Suprapubic skin (tissue), 4 donors: ENCODE results near the gene USP53. TPM values are rescaled to one million over a fixed set of nuclear protein-coding genes. Genes with fewer than 3 reads are reported as not detected.
"Not testable (repeated sequence)": the region's sequence is repeated elsewhere in the genome, so short reads cannot be mapped to it uniquely, and the experiment has no call there.

Experiments used
- DNase-seq, 2 donors: peaks; one replicate each; pipeline ENCODE4 v3.0.0-alpha.2; 2019; ENCODE audit warnings: low spot score in 2 of 2
- H3K27ac ChIP-seq: fragments of 200-600 bp; sonication (generic); one replicate; pipeline ENCODE4 v1.5.1; 2019
- H3K27me3 ChIP-seq: fragments of 200-600 bp; sonication (generic); one replicate; pipeline ENCODE4 v1.5.1; 2019
- H3K36me3 ChIP-seq: fragments of 200-600 bp; sonication (generic); one replicate; pipeline ENCODE4 v1.5.1; 2019
- H3K4me1 ChIP-seq: fragments of 200-600 bp; sonication (generic); one replicate; pipeline ENCODE4 v1.5.1; 2019
- H3K4me3 ChIP-seq: fragments of 200-600 bp; sonication (generic); one replicate; pipeline ENCODE4 v1.5.1; 2019; ENCODE audit warnings: mild to moderate bottlenecking
- H3K9me3 ChIP-seq: fragments of 200-600 bp; sonication (generic); one replicate; pipeline ENCODE4 v1.5.1; 2019
- CTCF ChIP-seq, 2 donors: fragments of 200-600 bp in 1 of 2; fragments of 450-650 bp in 1 of 2; sonication (generic) in 1 of 2; IDR thresholded peaks; one replicate each; pipeline ENCODE4 v1.5.1; 2016 to 2019; ENCODE audit warnings: antibody characterized with exemption in 2 of 2, mild to moderate bottlenecking in 1 of 2, moderate library complexity in 1 of 2
- EP300 ChIP-seq: sonication (generic); formaldehyde crosslinking; IDR thresholded peaks from one replicate; pipeline ENCODE4 v1.6.1; 2017; ENCODE audit warnings: antibody characterized with exemption
- POLR2A ChIP-seq, 2 donors: fragments of 450-650 bp; IDR thresholded peaks; one replicate each; pipeline ENCODE4 v1.6.1; 2017; ENCODE audit warnings: antibody characterized with exemption in 2 of 2, mild to moderate bottlenecking in 2 of 2, moderate library complexity in 2 of 2
- POLR2AphosphoS5 ChIP-seq, 3 donors: sonication (generic); formaldehyde crosslinking; IDR thresholded peaks; one replicate each; pipeline ENCODE4 v1.6.1; 2017; ENCODE audit warnings: antibody characterized with exemption in 3 of 3
- WGBS: methylation state at CpG from one replicate; pipeline ENCODE4 v1.1.5; 2018; 5-methylcytosine and 5-hydroxymethylcytosine counted together
- total RNA-seq, 4 donors: library from RNA; depleted of rRNA; stranded (reverse); fragments of >200 nt; gene quantifications; one replicate each; pipeline ENCODE4 v1.1.0, GENCODE V29; 2016

USP53 gene
- total RNA-seq, 4 donors from 2014 or later = 21.1 to 57.3 (median 37.8) TPM

GRCh38 chr4:119328695-119329094, 116.2 kb downstream of the USP53 start:
- DNase-seq = no peak
- no peaks in the 10 kb centered on the region for H3K27me3 ChIP-seq
- H3K9me3 ChIP-seq = no peaks in the 10 kb centered on the region
- no peaks in the 10 kb centered on the region for H3K4me1 ChIP-seq
- WGBS = 75% methylated on average over 2 of the region's 2 CpGs
- H3K36me3 ChIP-seq = no peaks in the 10 kb centered on the region
- TF ChIP-seq CTCF (IDR thresholded peaks at IDR 0.05) (no peak), POLR2A (IDR thresholded peaks at IDR 0.05) (no peak)
- H3K4me3 ChIP-seq = no peak overlapping the region
- no peak overlapping the region for H3K27ac ChIP-seq

- WGBS = 58% methylated on average over 2 of the region's 2 CpGs
- no peaks in the 10 kb centered on the region for H3K9me3 ChIP-seq
- no peaks in the 10 kb centered on the region for H3K36me3 ChIP-seq
- no peaks in the 10 kb centered on the region for H3K4me1 ChIP-seq
- no peak overlapping the region for H3K4me3 ChIP-seq
- DNase-seq = no peak
- TF ChIP-seq EP300 = no peak
- TF ChIP-seq POLR2AphosphoS5 (IDR thresholded peaks at IDR 0.05) = no peak
- no peak for TF ChIP-seq POLR2A (IDR thresholded peaks at IDR 0.05)
- TF ChIP-seq CTCF (IDR thresholded peaks at IDR 0.05) = no peak
- no peak overlapping the region for H3K27ac ChIP-seq
- H3K27me3 ChIP-seq = no peaks in the 10 kb centered on the region
Observed at GRCh38 chr4:119329835-119330620, 117.5 kb downstream of the USP53 start.

GRCh38 chr4:119336332-119336979, 123.9 kb downstream of the USP53 start:
- not testable (repeated sequence) for H3K4me1 ChIP-seq, H3K4me3 ChIP-seq, DNase-seq, H3K27me3 ChIP-seq, H3K27ac ChIP-seq, H3K9me3 ChIP-seq, H3K36me3 ChIP-seq
- WGBS = 81% methylated on average over 4 of the region's 4 CpGs

GRCh38 chr4:119337010-119337409, 124.5 kb downstream of the USP53 start:
- WGBS = 30% methylated on average over 1 of the region's 1 CpG
- no peaks in the 10 kb centered on the region for H3K27me3 ChIP-seq
- no peak overlapping the region for H3K27ac ChIP-seq
- no peaks in the 10 kb centered on the region for H3K4me1 ChIP-seq
- H3K4me3 ChIP-seq = no peak overlapping the region
- DNase-seq = no peak
- TF ChIP-seq POLR2A (IDR thresholded peaks at IDR 0.05) (no peak), CTCF (IDR thresholded peaks at IDR 0.05) (no peak), POLR2AphosphoS5 (IDR thresholded peaks at IDR 0.05) (no peak), EP300 (no peak)
- no peaks in the 10 kb centered on the region for H3K9me3 ChIP-seq
- no peaks in the 10 kb centered on the region for H3K36me3 ChIP-seq

- H3K27me3 ChIP-seq, H3K27ac ChIP-seq, H3K4me1 ChIP-seq, DNase-seq, H3K36me3 ChIP-seq, H3K9me3 ChIP-seq, H3K4me3 ChIP-seq: not testable (repeated sequence)
Observed at GRCh38 chr4:119339895-119340294, 127.4 kb downstream of the USP53 start.

- H3K4me1 ChIP-seq, H3K27me3 ChIP-seq, H3K36me3 ChIP-seq, H3K4me3 ChIP-seq, DNase-seq, H3K27ac ChIP-seq, H3K9me3 ChIP-seq: not testable (repeated sequence)
- no CpG with 5 or more reads among the region's 2 CpGs for WGBS
Observed at GRCh38 chr4:119343293-119343692, 130.8 kb downstream of the USP53 start.

Other genes starting within 250 kb of the USP53 start
- gene MYOZ2, start 76.9 kb upstream of the USP53 start, total RNA-seq = not detected
- gene FABP2, start 109.4 kb downstream of the USP53 start, total RNA-seq = not detected